ENCODE results near the gene RCBTB1. TPM values are rescaled to one million over a fixed set of nuclear protein-coding genes. Genes with fewer than 3 reads are reported as not detected.
A peak's percentile ranks its signal among the peaks of the same experiment; 100 is the strongest.

The RCBTB1 gene
- total RNA-seq, 1 experiment from 2014 or later, result 26.1 TPM

DNA sequence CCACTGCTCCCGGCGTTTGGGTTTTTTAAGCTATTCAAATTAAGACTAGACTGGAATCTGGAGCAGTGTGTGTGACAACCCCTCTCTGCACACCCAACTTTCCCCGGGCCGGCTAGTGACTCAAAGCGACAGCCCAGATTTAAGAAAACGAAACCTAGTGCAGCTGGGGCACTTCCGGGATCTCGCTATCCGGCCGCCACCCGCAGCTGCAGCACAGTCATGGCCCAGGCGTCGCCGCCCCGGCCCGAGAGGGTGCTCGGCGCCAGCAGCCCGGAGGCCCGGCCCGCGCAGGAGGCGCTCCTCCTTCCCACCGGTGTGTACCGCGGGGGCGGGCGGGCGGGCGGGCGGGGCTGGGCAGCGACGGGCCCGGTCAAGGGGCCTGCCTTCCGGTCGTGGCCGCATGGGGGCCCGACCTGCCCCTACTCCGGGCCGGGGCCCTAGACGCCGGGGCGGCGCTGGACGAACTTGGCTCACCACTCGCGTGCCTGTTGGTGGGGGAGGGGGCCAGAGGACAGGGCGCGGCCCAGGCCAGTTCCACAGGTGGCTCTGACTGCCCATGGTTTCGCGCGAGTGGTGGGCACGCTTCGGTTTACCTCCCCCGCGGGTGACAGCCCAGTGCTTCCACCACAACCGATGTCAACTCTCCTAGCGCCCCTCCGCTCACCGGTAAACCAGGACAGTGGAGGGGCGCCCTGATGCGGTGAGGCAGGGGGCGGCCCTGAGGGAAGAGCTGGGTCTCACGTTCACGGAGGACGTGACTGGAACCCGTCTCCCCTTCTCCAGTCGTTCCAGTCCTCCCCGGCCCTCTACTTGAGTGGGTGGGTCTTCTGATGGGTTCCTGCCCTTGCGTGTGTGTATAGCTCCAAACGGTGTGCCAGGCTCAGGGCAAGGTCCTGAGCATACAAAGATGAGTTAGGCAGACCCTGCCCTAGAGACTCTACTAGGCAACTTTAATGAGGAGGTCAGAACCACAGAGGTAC lies 89.3 kb downstream of the RCBTB1 start, which contains the start of gene PHF11:
Gene PHF11, plus strand, starts transcription at position 171 of the 980 bp plus-strand sequence. Its CDS starts 49 bp downstream, at position 220.
- Histone ChIP-seq H3K27me3 (ENCODE audit: insufficient read depth, low read length) (no peaks in the 10 kb centered on the region), H3K4me1 (ENCODE audit: insufficient read depth, low read length) (no peaks in the 10 kb centered on the region), H3K9me3 (ENCODE audit: control insufficient read depth, low read depth, low read length) (no peaks in the 10 kb centered on the region), H3K23me2 (ENCODE audit: insufficient read length, low read depth, low read length, poor library complexity, severe bottlenecking) (no peaks in the 10 kb centered on the region), H4K5ac (ENCODE audit: insufficient read length, low read depth, low read length) (no peak within 1 kb of the TSS), H3K18ac (ENCODE audit: insufficient read length, low read depth, low read length) (peak within 1 kb of the TSS; percentile 74), H4K91ac (ENCODE audit: insufficient read length, low read depth, low read length) (no peak within 1 kb of the TSS), H2BK20ac (ENCODE audit: low read depth, low read length, poor library complexity, severe bottlenecking) (no peak within 1 kb of the TSS), H3K56ac (ENCODE audit: insufficient read length, low read depth, low read length) (no peak within 1 kb of the TSS), H3K9ac (ENCODE audit: extremely low read depth, insufficient read length, low read length) (peak within 1 kb of the TSS; percentile 57), H2BK120ac (ENCODE audit: low read depth, low read length, poor library complexity, severe bottlenecking) (no peak within 1 kb of the TSS), H2BK15ac (ENCODE audit: low read depth, low read length) (no peak within 1 kb of the TSS), H3K4ac (ENCODE audit: low read depth, low read length) (no peak within 1 kb of the TSS), H3K79me2 (ENCODE audit: insufficient read depth, low read length) (no peaks in the 10 kb centered on the region), H3T11ph (ENCODE audit: low read length) (no peak within 1 kb of the TSS), H4K20me1 (ENCODE audit: control insufficient read depth, insufficient read depth, insufficient read length) (no peaks in the 10 kb centered on the region), H3K27ac (ENCODE audit: insufficient read length, low read depth, low read length) (no peak within 1 kb of the TSS), H4K8ac (replicated peaks; ENCODE audit: insufficient read length, low read depth, low read length) (no peak within 1 kb of the TSS), H3K4me2 (ENCODE audit: insufficient read depth, insufficient read length, low read length) (peak within 1 kb of the TSS; percentile 47), H3K14ac (ENCODE audit: insufficient read depth, low read length) (peak within 1 kb of the TSS; percentile 54), H2AK5ac (ENCODE audit: insufficient read length, low read length) (no peak within 1 kb of the TSS), H2BK5ac (ENCODE audit: insufficient read length, low read length) (no peak within 1 kb of the TSS), H2BK12ac (ENCODE audit: insufficient read length, low read depth, low read length) (no peak within 1 kb of the TSS), H3K23ac (ENCODE audit: insufficient read length, low read depth, low read length) (no peak within 1 kb of the TSS), H2AFZ (ENCODE audit: low read length) (peak within 1 kb of the TSS; percentile 52), H3K79me1 (ENCODE audit: insufficient read depth, low read depth, low read length, poor library complexity, severe bottlenecking) (no peaks in the 10 kb centered on the region)
- TF ChIP-seq, protein P1, sequence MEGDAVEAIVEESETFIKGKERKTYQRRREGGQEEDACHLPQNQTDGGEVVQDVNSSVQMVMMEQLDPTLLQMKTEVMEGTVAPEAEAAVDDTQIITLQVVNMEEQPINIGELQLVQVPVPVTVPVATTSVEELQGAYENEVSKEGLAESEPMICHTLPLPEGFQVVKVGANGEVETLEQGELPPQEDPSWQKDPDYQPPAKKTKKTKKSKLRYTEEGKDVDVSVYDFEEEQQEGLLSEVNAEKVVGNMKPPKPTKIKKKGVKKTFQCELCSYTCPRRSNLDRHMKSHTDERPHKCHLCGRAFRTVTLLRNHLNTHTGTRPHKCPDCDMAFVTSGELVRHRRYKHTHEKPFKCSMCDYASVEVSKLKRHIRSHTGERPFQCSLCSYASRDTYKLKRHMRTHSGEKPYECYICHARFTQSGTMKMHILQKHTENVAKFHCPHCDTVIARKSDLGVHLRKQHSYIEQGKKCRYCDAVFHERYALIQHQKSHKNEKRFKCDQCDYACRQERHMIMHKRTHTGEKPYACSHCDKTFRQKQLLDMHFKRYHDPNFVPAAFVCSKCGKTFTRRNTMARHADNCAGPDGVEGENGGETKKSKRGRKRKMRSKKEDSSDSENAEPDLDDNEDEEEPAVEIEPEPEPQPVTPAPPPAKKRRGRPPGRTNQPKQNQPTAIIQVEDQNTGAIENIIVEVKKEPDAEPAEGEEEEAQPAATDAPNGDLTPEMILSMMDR (conservative IDR thresholded peaks at IDR 0.05), result peak; percentile 45
- Mint-ChIP-seq H3K27ac (peak within 1 kb of the TSS; percentile 85 to 97 (median 92)), H3K4me1 (peaks cover 2% of the 10 kb centered on the region in 2 experiments; a peak in 2 of 4 replicates), H3K27me3 (ENCODE audit: low read depth) (no peaks in the 10 kb centered on the region; the same call in 1 of the 2 replicates), H3K9me3 (no peaks in the 10 kb centered on the region), H3K4me3 (peak within 1 kb of the TSS; percentile 86 to 87), H3K36me3 (ENCODE audit: insufficient read depth in 1 of 3, low read depth in 3 of 3) (no peaks in the 10 kb centered on the region; a peak in 2 of 7 replicates)
- DNase-seq, result peak; percentile 74
- no CpG with 5 or more reads among the region's 71 CpGs for WGBS (ENCODE audit: extremely low coverage, insufficient read length, low lambda C conversion rate)

Measured in H9 (cell line).